ENCODE measurements around the gene C2CD3. TPM values are rescaled to one million over a fixed set of nuclear protein-coding genes. Genes with fewer than 3 reads are reported as not detected.
A peak's percentile ranks its signal among the peaks of the same experiment; 100 is the strongest.

C2CD3 gene
- total RNA-seq, 1 experiment from 2014 or later = 22.0 TPM

GRCh38 chr11:73983741-73984538, 186.9 kb downstream of the C2CD3 start:
- H3K27ac Mint-ChIP-seq = peak overlapping the region in 2 of 3 experiments; percentile 9 to 46; a peak in 1 of 7 replicates

More at GRCh38 chr11:73983741-73984538, 186.9 kb downstream of the C2CD3 start:
- Mint-ChIP-seq H3K27me3 (ENCODE audit: low read depth) (peaks cover 22% of the 10 kb centered on the region), H3K36me3 (ENCODE audit: insufficient read depth in 1 of 3, low read depth in 3 of 3) (peaks cover 17 to 25% (median 25%) of the 10 kb centered on the region in 3 experiments; a peak in 6 of 7 replicates), H3K9me3 (no peaks in the 10 kb centered on the region; a peak in 1 of 5 replicates), H3K4me3 (peak overlapping the region; percentile 85 to 97), H3K4me1 (peaks cover 31 to 40% of the 10 kb centered on the region in 2 experiments)
- Histone ChIP-seq H3T11ph (ENCODE audit: low read length) (no peak overlapping the region), H3K23me2 (ENCODE audit: insufficient read length, low read depth, low read length, poor library complexity, severe bottlenecking) (peaks cover 11% of the 10 kb centered on the region), H3K27ac (ENCODE audit: insufficient read length, low read depth, low read length) (no peak overlapping the region), H2AK5ac (ENCODE audit: insufficient read length, low read length) (no peak overlapping the region), H2AFZ (ENCODE audit: low read length) (peak overlapping the region; percentile 7), H2BK5ac (ENCODE audit: insufficient read length, low read length) (no peak overlapping the region), H3K79me2 (ENCODE audit: insufficient read depth, low read length) (0 out of 2 replicates have a peak, but pooled peaks cover 2% of the 10 kb centered on the region), H4K91ac (ENCODE audit: insufficient read length, low read depth, low read length) (no peak overlapping the region), H2BK12ac (ENCODE audit: insufficient read length, low read depth, low read length) (no peak overlapping the region), H4K20me1 (ENCODE audit: control insufficient read depth, insufficient read depth, insufficient read length) (no peaks in the 10 kb centered on the region), H2BK20ac (ENCODE audit: low read depth, low read length, poor library complexity, severe bottlenecking) (no peak overlapping the region), H3K4me1 (ENCODE audit: insufficient read depth, low read length) (no peaks in the 10 kb centered on the region; the same call in 1 of the 2 replicates), H2BK120ac (ENCODE audit: low read depth, low read length, poor library complexity, severe bottlenecking) (no peak overlapping the region), H3K4me2 (ENCODE audit: insufficient read depth, insufficient read length, low read length) (peak overlapping the region; percentile 62), H4K5ac (ENCODE audit: insufficient read length, low read depth, low read length) (no peak overlapping the region), H3K79me1 (ENCODE audit: insufficient read depth, low read depth, low read length, poor library complexity, severe bottlenecking) (no peaks in the 10 kb centered on the region), H3K23ac (ENCODE audit: insufficient read length, low read depth, low read length) (no peak overlapping the region), H2BK15ac (ENCODE audit: low read depth, low read length) (no peak overlapping the region), H3K18ac (ENCODE audit: insufficient read length, low read depth, low read length) (no peak overlapping the region), H3K9ac (ENCODE audit: extremely low read depth, insufficient read length, low read length) (no peak overlapping the region), H3K14ac (ENCODE audit: insufficient read depth, low read length) (peak overlapping the region; percentile 21; the same call in 1 of the 2 replicates), H3K4ac (ENCODE audit: low read depth, low read length) (no peak overlapping the region; the same call in 1 of the 2 replicates), H4K8ac (replicated peaks; ENCODE audit: insufficient read length, low read depth, low read length) (no peak overlapping the region), H3K9me3 (ENCODE audit: control insufficient read depth, low read depth, low read length) (no peaks in the 10 kb centered on the region), H3K56ac (ENCODE audit: insufficient read length, low read depth, low read length) (no peak overlapping the region), H3K27me3 (ENCODE audit: insufficient read depth, low read length) (no peaks in the 10 kb centered on the region)
- no CpG with 5 or more reads among the region's 18 CpGs for WGBS (ENCODE audit: extremely low coverage, insufficient read length, low lambda C conversion rate)
- no peak for TF ChIP-seq CTCF (conservative IDR thresholded peaks at IDR 0.05)
- DNase-seq = no peak

Measured in H9 (cell line).